Measurements from ENCODE around the gene A2M. TPM values are rescaled to one million over a fixed set of nuclear protein-coding genes. Genes with fewer than 3 reads are reported as not detected.

A2M gene
- total RNA-seq, 4 donors from 2014 or later: 316 to 600 (median 331) TPM

GRCh38 chr12:9143929-9144729 is 28.4 kb upstream of the A2M start:
- no peak for TF ChIP-seq CTCF (IDR thresholded peaks at IDR 0.05; ENCODE audit: low read depth)

GRCh38 chr12:9143137-9143536 is 27.4 kb upstream of the A2M start:
- TF ChIP-seq CTCF (IDR thresholded peaks at IDR 0.05; ENCODE audit: low read depth): no peak

GRCh38 chr12:9135903-9136310 is 20.2 kb upstream of the A2M start:
- no peak for TF ChIP-seq CTCF (IDR thresholded peaks at IDR 0.05; ENCODE audit: low read depth)

GRCh38 chr12:9134981-9135628 is 19.4 kb upstream of the A2M start:
- no peak for TF ChIP-seq CTCF (IDR thresholded peaks at IDR 0.05; ENCODE audit: low read depth)

- TF ChIP-seq CTCF (IDR thresholded peaks at IDR 0.05; ENCODE audit: low read depth): no peak
Measured at GRCh38 chr12:9133216-9133916, 17.6 kb upstream of the A2M start.

- TF ChIP-seq CTCF (IDR thresholded peaks at IDR 0.05; ENCODE audit: low read depth): no peak
Measured at GRCh38 chr12:9132008-9132535, 16.4 kb upstream of the A2M start.

- no peak for TF ChIP-seq CTCF (IDR thresholded peaks at IDR 0.05; ENCODE audit: low read depth)
Measured at GRCh38 chr12:9130244-9130643, 14.5 kb upstream of the A2M start.
